NCI-H510A treated with DMSO at 0.1 percent for 48 hours (cell line): ENCODE data around the gene SDR42E1.
A peak's percentile ranks its signal among the peaks of the same experiment; 100 is the strongest.

Experiments used
- DNase-seq: peaks from one replicate; lab custom pipeline; 2025; lab: John Stamatoyannopoulos, UW

Gene SDR42E1

GRCh38 chr16:81939164-81940056 lies 71.9 kb downstream of the SDR42E1 start:
- peak; percentile 2 for DNase-seq
